ENCODE data around the gene SPP1. TPM values are rescaled to one million over a fixed set of nuclear protein-coding genes. Genes with fewer than 3 reads are reported as not detected.

SPP1 gene
- total and polyA plus RNA-seq, 5 donors from 2014 or later, result 0.56 TPM; not detected in 4

GRCh38 chr4:87957061-87957460 lies 18.5 kb upstream of the SPP1 start:
- H3K36me3 Mint-ChIP-seq, result no peaks in the 10 kb centered on the region
- ATAC-seq (ENCODE audit: low read depth in 2 of 2) (no peak), DNase-seq (no peak)
- H3K27me3 Mint-ChIP-seq, result peaks cover 18% of the 10 kb centered on the region
- H3K4me1 Mint-ChIP-seq, result no peaks in the 10 kb centered on the region
- H3K9me3 ChIP-seq (ENCODE audit: control insufficient read depth in 2 of 2, low read length in 2 of 2), result no peaks in the 10 kb centered on the region
- H3K4me3 ChIP-seq (ENCODE audit: low read depth, low read length), result no peak overlapping the region
- H3K9me3 Mint-ChIP-seq, result peaks cover 0 to 5% (median 0%) of the 10 kb centered on the region in 7 donors
- H3K4me3 Mint-ChIP-seq, result no peak overlapping the region
- no peaks in the 10 kb centered on the region for H3K4me1 ChIP-seq (ENCODE audit: control insufficient read depth, insufficient read depth, low read length, poor library complexity, severe bottlenecking)
- H3K36me3 ChIP-seq (ENCODE audit: control insufficient read depth, insufficient read depth, low read length), result no peaks in the 10 kb centered on the region
- H3K27ac Mint-ChIP-seq, result no peak overlapping the region
- H3K27me3 ChIP-seq (ENCODE audit: control insufficient read depth, insufficient read depth, low read length), result peaks cover 3% of the 10 kb centered on the region
- H3K27ac ChIP-seq (ENCODE audit: insufficient read depth, low read length, poor library complexity, severe bottlenecking), result no peak overlapping the region

DNA sequence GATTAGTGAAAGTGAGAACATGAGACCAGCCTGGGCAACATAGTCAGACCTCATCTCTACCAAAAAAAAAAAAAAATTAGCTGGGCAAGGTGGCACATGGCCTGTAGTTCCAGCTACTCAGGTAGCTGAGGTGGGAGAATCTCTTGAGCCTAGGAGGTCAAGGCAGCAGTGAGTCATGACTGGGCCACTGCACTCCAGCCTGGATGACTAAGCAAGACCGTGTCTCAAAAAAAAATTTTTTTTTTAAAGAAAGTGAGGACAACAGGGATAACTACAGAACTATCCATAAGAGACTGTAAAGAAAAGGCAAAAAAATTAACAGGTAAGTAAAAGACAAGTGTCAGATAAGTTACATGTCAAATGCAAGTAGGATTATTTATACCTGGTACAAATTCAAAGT lies 13.5 kb upstream of the SPP1 start:
- Mint-ChIP-seq H3K4me3 (no peak overlapping the region), H3K36me3 (no peaks in the 10 kb centered on the region), H3K27ac (no peak overlapping the region), H3K27me3 (peaks cover 16% of the 10 kb centered on the region), H3K4me1 (no peaks in the 10 kb centered on the region), H3K9me3 (peaks cover 0 to 5% (median 0%) of the 10 kb centered on the region in 7 donors)
- H3K4me3 ChIP-seq (ENCODE audit: low read depth, low read length), result no peak overlapping the region
- H3K27ac ChIP-seq (ENCODE audit: insufficient read depth, low read length, poor library complexity, severe bottlenecking), result no peak overlapping the region
- H3K27me3 ChIP-seq (ENCODE audit: control insufficient read depth, insufficient read depth, low read length), result peaks cover 3% of the 10 kb centered on the region
- no peaks in the 10 kb centered on the region for H3K4me1 ChIP-seq (ENCODE audit: control insufficient read depth, insufficient read depth, low read length, poor library complexity, severe bottlenecking)
- ATAC-seq (ENCODE audit: low read depth in 2 of 2) (no peak), DNase-seq (no peak)
- no peaks in the 10 kb centered on the region for H3K9me3 ChIP-seq (ENCODE audit: control insufficient read depth in 2 of 2, low read length in 2 of 2)
- no peaks in the 10 kb centered on the region for H3K36me3 ChIP-seq (ENCODE audit: control insufficient read depth, insufficient read depth, low read length)

DNA sequence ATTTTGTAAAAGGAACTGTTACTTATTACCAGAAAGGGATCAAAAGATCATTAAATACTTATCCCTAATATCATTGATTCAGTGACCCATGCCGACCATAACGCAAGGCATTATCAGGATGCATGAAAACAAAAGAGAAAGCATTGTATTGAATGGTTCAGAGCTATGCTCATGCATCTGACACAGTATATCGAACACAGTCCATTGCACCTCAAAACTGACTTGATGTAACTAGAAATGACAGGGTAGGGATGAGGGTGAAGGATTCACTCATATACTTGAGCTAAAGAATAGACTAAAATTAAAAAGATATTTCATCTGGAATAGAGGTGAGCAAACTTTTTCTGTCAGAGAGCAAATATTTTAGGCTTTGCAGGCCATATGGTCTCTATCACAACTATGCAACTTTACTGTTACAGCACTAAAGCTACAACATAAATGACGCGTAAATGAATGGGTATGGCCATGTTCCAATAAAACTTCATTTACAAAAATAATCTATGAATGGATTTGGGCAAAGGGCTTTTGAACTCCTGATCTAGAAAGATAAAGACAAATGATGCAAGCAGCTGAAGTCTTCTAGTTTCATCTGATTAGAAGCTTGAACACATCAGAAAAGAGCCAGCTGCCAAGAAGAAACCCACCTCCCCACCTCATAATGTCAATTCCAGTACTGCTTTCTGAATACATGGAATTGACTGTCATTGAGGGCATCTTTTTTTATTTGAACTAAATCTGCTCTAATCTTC lies 12.9 kb upstream of the SPP1 start:
- H3K4me3 ChIP-seq (ENCODE audit: low read depth, low read length), result no peak overlapping the region
- H3K27ac Mint-ChIP-seq, result no peak overlapping the region
- no peaks in the 10 kb centered on the region for H3K9me3 ChIP-seq (ENCODE audit: control insufficient read depth in 2 of 2, low read length in 2 of 2)
- no peak for DNase-seq
- H3K36me3 Mint-ChIP-seq, result no peaks in the 10 kb centered on the region
- H3K4me1 Mint-ChIP-seq, result no peaks in the 10 kb centered on the region
- H3K4me1 ChIP-seq (ENCODE audit: control insufficient read depth, insufficient read depth, low read length, poor library complexity, severe bottlenecking), result no peaks in the 10 kb centered on the region
- no peak overlapping the region for H3K27ac ChIP-seq (ENCODE audit: insufficient read depth, low read length, poor library complexity, severe bottlenecking)
- H3K27me3 ChIP-seq (ENCODE audit: control insufficient read depth, insufficient read depth, low read length), result peaks cover 3% of the 10 kb centered on the region
- no peak overlapping the region for H3K4me3 Mint-ChIP-seq
- no peaks in the 10 kb centered on the region for H3K36me3 ChIP-seq (ENCODE audit: control insufficient read depth, insufficient read depth, low read length)
- peaks cover 17% of the 10 kb centered on the region for H3K27me3 Mint-ChIP-seq
- ATAC-seq (ENCODE audit: low read depth in 2 of 2), result no peak
- peaks cover 0 to 5% (median 0%) of the 10 kb centered on the region in 7 donors for H3K9me3 Mint-ChIP-seq

DNA sequence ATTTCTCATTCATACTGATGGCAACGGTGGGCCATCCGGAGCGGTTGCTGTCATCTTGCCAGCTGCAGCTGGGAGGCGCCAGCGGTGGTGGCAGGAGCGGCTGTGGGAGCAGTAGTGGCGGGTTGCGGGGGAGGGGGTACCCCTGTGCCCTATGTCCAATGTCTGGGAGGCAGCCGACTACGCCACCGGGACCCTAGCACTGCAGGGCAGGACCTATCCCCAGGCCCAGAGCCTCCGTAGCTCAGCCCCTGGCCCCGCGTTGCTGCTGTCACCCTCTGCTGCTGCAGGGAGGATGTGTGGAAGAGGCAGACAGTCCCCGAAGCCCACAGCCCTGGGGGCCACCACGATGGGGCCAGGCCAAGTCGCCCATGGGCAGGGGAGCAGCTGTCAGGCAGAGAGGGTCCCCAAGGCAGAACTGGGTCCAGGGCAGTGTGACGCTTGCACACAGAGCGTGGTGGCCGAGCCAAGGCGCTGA lies 10.0 kb upstream of the SPP1 start:
- DNase-seq (no peak), ATAC-seq (ENCODE audit: low read depth in 2 of 2) (no peak)
- Mint-ChIP-seq H3K4me3 (no peak overlapping the region), H3K9me3 (peaks cover 0 to 2% (median 0%) of the 10 kb centered on the region in 7 donors), H3K27me3 (peaks cover 31% of the 10 kb centered on the region), H3K4me1 (no peaks in the 10 kb centered on the region), H3K27ac (no peak overlapping the region), H3K36me3 (no peaks in the 10 kb centered on the region)
- Histone ChIP-seq H3K27ac (ENCODE audit: insufficient read depth, low read length, poor library complexity, severe bottlenecking) (no peak overlapping the region), H3K36me3 (ENCODE audit: control insufficient read depth, insufficient read depth, low read length) (no peaks in the 10 kb centered on the region), H3K4me3 (ENCODE audit: low read depth, low read length) (no peak overlapping the region), H3K9me3 (ENCODE audit: control insufficient read depth in 2 of 2, low read length in 2 of 2) (no peaks in the 10 kb centered on the region), H3K4me1 (ENCODE audit: control insufficient read depth, insufficient read depth, low read length, poor library complexity, severe bottlenecking) (no peaks in the 10 kb centered on the region), H3K27me3 (ENCODE audit: control insufficient read depth, insufficient read depth, low read length) (peaks cover 13% of the 10 kb centered on the region)

- Mint-ChIP-seq H3K9me3 (peaks cover 0 to 2% (median 0%) of the 10 kb centered on the region in 7 donors), H3K4me1 (no peaks in the 10 kb centered on the region), H3K27ac (no peak overlapping the region), H3K36me3 (no peaks in the 10 kb centered on the region), H3K27me3 (peaks cover 33% of the 10 kb centered on the region), H3K4me3 (no peak overlapping the region)
- Histone ChIP-seq H3K36me3 (ENCODE audit: control insufficient read depth, insufficient read depth, low read length) (no peaks in the 10 kb centered on the region), H3K4me1 (ENCODE audit: control insufficient read depth, insufficient read depth, low read length, poor library complexity, severe bottlenecking) (no peaks in the 10 kb centered on the region), H3K4me3 (ENCODE audit: low read depth, low read length) (no peak overlapping the region), H3K27ac (ENCODE audit: insufficient read depth, low read length, poor library complexity, severe bottlenecking) (no peak overlapping the region), H3K9me3 (ENCODE audit: control insufficient read depth in 2 of 2, low read length in 2 of 2) (no peaks in the 10 kb centered on the region), H3K27me3 (ENCODE audit: control insufficient read depth, insufficient read depth, low read length) (peaks cover 13% of the 10 kb centered on the region)
- no peak for DNase-seq
- ATAC-seq (ENCODE audit: low read depth in 2 of 2), result no peak
Observed at GRCh38 chr4:87966095-87966496, 9.4 kb upstream of the SPP1 start.

DNA sequence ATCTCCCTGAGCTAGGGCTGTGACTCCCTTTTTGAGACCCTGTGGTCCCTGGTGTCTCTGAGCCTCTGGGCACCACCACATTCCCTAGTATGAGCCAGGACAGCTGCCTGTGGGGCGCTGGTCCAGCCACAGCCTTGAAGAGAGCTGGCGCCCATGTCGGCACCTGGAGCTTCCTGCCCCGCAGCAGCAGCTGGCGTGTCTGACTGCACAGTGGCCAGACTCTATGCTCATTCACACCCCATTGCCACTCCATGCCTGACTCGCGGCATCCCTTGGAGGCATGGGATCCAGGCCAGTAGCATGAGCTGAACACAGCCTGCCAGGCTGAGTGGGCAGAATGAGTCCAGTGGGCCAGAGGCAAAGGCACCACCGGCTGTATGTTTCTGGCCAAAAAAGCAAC lies 8.3 kb upstream of the SPP1 start:
- ATAC-seq (ENCODE audit: low read depth in 2 of 2) (no peak), DNase-seq (no peak)
- H3K4me3 Mint-ChIP-seq, result no peak overlapping the region
- Histone ChIP-seq H3K27me3 (ENCODE audit: control insufficient read depth, insufficient read depth, low read length) (peaks cover 19% of the 10 kb centered on the region), H3K4me3 (ENCODE audit: low read depth, low read length) (no peak overlapping the region), H3K36me3 (ENCODE audit: control insufficient read depth, insufficient read depth, low read length) (no peaks in the 10 kb centered on the region), H3K9me3 (ENCODE audit: control insufficient read depth in 2 of 2, low read length in 2 of 2) (no peaks in the 10 kb centered on the region), H3K27ac (ENCODE audit: insufficient read depth, low read length, poor library complexity, severe bottlenecking) (no peak overlapping the region), H3K4me1 (ENCODE audit: control insufficient read depth, insufficient read depth, low read length, poor library complexity, severe bottlenecking) (no peaks in the 10 kb centered on the region)
- H3K27ac Mint-ChIP-seq, result no peak overlapping the region
- peaks cover 37% of the 10 kb centered on the region for H3K27me3 Mint-ChIP-seq
- H3K9me3 Mint-ChIP-seq, result peaks cover 0 to 2% (median 0%) of the 10 kb centered on the region in 7 donors
- H3K4me1 Mint-ChIP-seq, result no peaks in the 10 kb centered on the region
- no peaks in the 10 kb centered on the region for H3K36me3 Mint-ChIP-seq

DNA sequence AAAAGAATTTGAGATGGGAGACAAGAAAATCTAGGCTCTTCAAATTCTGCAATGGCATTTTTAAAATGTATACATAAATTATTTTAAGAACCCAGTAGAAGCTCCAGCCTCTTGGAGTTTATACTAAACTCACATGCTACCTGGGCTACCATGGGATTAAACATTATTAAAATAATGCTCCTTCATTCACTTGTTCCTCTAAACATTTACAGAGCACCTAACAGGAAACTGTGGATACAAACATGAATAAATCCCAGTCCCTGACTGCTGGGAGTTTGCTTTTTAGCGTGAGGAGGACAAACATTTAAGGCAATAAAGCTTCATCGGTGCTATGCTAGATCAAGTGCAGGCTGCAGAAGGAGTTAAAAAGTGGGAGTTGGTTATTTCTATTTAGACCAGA lies 5.4 kb upstream of the SPP1 start:
- no peak overlapping the region for H3K4me3 ChIP-seq (ENCODE audit: low read depth, low read length)
- Mint-ChIP-seq H3K4me1 (peaks cover 0 to 4% (median 1%) of the 10 kb centered on the region in 4 donors), H3K9me3 (no peaks in the 10 kb centered on the region), H3K36me3 (no peaks in the 10 kb centered on the region), H3K27ac (no peak overlapping the region), H3K27me3 (peaks cover 50% of the 10 kb centered on the region), H3K4me3 (no peak overlapping the region)
- no peak overlapping the region for H3K27ac ChIP-seq (ENCODE audit: insufficient read depth, low read length, poor library complexity, severe bottlenecking)
- no peaks in the 10 kb centered on the region for H3K4me1 ChIP-seq (ENCODE audit: control insufficient read depth, insufficient read depth, low read length, poor library complexity, severe bottlenecking)
- no peaks in the 10 kb centered on the region for H3K9me3 ChIP-seq (ENCODE audit: control insufficient read depth in 2 of 2, low read length in 2 of 2)
- DNase-seq (no peak), ATAC-seq (ENCODE audit: low read depth in 2 of 2) (no peak)
- H3K36me3 ChIP-seq (ENCODE audit: control insufficient read depth, insufficient read depth, low read length), result no peaks in the 10 kb centered on the region
- H3K27me3 ChIP-seq (ENCODE audit: control insufficient read depth, insufficient read depth, low read length), result peaks cover 31% of the 10 kb centered on the region

DNA sequence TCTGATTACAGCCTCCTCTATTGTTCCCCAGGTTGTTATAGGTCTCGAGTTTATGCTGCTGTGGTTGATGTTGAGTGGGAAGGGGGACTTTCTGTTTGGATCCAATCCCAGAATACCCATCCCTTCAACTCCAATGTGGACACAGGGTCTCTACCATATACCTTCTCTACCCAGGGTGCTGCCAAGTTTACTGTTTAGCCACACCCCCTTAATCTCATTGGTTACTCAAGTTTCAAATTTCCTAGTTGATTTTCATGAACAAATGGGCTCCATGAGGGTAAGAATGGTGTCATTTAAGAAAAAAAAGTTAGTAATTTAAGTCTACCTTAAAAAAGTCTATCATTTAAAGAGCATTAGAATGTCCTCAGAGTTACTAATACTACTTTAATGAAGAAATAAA lies 3.6 kb upstream of the SPP1 start:
- Histone ChIP-seq H3K27me3 (ENCODE audit: control insufficient read depth, insufficient read depth, low read length) (peaks cover 46% of the 10 kb centered on the region), H3K27ac (ENCODE audit: insufficient read depth, low read length, poor library complexity, severe bottlenecking) (no peak overlapping the region), H3K4me1 (ENCODE audit: control insufficient read depth, insufficient read depth, low read length, poor library complexity, severe bottlenecking) (no peaks in the 10 kb centered on the region), H3K9me3 (ENCODE audit: control insufficient read depth in 2 of 2, low read length in 2 of 2) (no peaks in the 10 kb centered on the region), H3K4me3 (ENCODE audit: low read depth, low read length) (no peak overlapping the region), H3K36me3 (ENCODE audit: control insufficient read depth, insufficient read depth, low read length) (no peaks in the 10 kb centered on the region)
- Mint-ChIP-seq H3K9me3 (no peaks in the 10 kb centered on the region), H3K4me1 (peaks cover 0 to 13% (median 3%) of the 10 kb centered on the region in 4 donors), H3K36me3 (no peaks in the 10 kb centered on the region), H3K4me3 (no peak overlapping the region), H3K27ac (no peak overlapping the region), H3K27me3 (peaks cover 59% of the 10 kb centered on the region)
- DNase-seq (no peak), ATAC-seq (ENCODE audit: low read depth in 2 of 2) (no peak)

Data from CD4-positive, CD25-positive, alpha-beta regulatory T cell (primary cell).